Nephron (organoid): ENCODE data around the gene FAM83D.

Experiments
- H3K27ac Mint-ChIP-seq, 3 experiments: 2 replicates each; pipeline ENCODE4 v1.8.0; 2020; ENCODE audit warnings: mixed read lengths in 3 of 3, mild to moderate bottlenecking in 2 of 3, moderate library complexity in 1 of 3
- H3K27me3 Mint-ChIP-seq: 2 replicates; pipeline ENCODE4 v1.8.0; 2021; ENCODE audit warnings: low read depth, mild to moderate bottlenecking, moderate library complexity, mixed read lengths
- H3K36me3 Mint-ChIP-seq: 2 replicates; pipeline ENCODE4 v1.8.0; 2020; ENCODE audit warnings: low read depth, mixed read lengths
- H3K4me1 Mint-ChIP-seq: 2 replicates; pipeline ENCODE4 v1.8.0; 2020; ENCODE audit warnings: mixed read lengths
- H3K4me3 Mint-ChIP-seq, 3 experiments: 2 replicates each; pipeline ENCODE4 v1.8.0; 2020; ENCODE audit warnings: mild to moderate bottlenecking in 3 of 3, mixed read lengths in 3 of 3, moderate library complexity in 2 of 3
- H3K9me3 Mint-ChIP-seq: 2 replicates; pipeline ENCODE4 v1.8.0; 2020; ENCODE audit warnings: mixed read lengths
- TF ChIP-seq, protein P1 (sequence below), 3 experiments: fragments of 200-600 bp; sonication (generic); IDR thresholded peaks; one replicate each; pipeline ENCODE4 v1.5.0; 2021; ENCODE audit warnings: antibody characterized with exemption in 3 of 3; ENCODE audit not compliant: unreplicated experiment in 3 of 3

FAM83D gene

DNA sequence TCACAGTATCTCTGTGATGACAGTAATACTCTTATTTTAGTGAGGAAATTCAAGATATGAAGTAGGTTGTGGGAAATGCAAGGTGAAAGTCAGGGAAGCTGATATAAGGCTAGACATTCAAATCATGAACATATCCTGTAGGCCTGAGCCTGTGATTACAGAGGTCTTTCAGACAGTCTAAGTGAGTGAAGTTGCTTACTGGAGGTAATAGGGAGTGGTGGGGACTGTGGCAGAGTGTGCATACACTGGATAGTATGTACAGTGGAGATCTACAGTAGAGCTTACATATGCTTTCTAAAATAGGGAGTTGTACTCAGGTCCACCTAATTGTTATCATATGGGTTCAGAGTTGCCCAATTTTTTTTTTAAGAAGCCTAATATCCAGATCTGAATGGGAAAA is 39.0 kb downstream of the FAM83D start:
- TF ChIP-seq, protein P1, sequence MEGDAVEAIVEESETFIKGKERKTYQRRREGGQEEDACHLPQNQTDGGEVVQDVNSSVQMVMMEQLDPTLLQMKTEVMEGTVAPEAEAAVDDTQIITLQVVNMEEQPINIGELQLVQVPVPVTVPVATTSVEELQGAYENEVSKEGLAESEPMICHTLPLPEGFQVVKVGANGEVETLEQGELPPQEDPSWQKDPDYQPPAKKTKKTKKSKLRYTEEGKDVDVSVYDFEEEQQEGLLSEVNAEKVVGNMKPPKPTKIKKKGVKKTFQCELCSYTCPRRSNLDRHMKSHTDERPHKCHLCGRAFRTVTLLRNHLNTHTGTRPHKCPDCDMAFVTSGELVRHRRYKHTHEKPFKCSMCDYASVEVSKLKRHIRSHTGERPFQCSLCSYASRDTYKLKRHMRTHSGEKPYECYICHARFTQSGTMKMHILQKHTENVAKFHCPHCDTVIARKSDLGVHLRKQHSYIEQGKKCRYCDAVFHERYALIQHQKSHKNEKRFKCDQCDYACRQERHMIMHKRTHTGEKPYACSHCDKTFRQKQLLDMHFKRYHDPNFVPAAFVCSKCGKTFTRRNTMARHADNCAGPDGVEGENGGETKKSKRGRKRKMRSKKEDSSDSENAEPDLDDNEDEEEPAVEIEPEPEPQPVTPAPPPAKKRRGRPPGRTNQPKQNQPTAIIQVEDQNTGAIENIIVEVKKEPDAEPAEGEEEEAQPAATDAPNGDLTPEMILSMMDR (IDR thresholded peaks at IDR 0.05; ENCODE audit: unreplicated experiment in 3 of 3) = no peak
- no peaks in the 10 kb centered on the region for H3K9me3 Mint-ChIP-seq
- no peaks in the 10 kb centered on the region for H3K27me3 Mint-ChIP-seq
- H3K36me3 Mint-ChIP-seq = peaks cover 9% of the 10 kb centered on the region
- H3K4me1 Mint-ChIP-seq = peaks cover 15% of the 10 kb centered on the region
- no peak overlapping the region for H3K27ac Mint-ChIP-seq
- H3K4me3 Mint-ChIP-seq = peak overlapping the region in 2 of 3 experiments; percentile 12 to 56

DNA sequence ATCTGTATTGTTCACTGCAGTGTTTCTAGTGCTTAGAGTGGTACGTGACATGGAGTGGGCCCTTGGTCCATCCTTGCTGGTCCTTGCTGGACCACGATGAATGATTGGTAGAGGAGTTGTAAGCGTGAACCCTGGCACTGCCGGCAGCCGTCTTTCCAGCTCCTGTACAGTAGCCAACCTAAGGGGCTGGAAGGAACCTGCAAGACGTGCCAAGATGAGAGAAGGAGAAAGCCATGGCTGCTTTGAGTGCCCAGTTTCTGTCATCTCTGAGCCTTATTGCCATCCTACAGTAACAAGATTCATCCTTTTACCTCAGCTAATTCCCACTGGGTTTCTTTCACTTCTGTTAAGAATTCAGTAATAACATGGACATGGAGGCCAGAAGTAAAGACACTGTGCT is 41.9 kb downstream of the FAM83D start:
- TF ChIP-seq, protein P1 (IDR thresholded peaks at IDR 0.05; ENCODE audit: unreplicated experiment in 3 of 3) = no peak
- H3K9me3 Mint-ChIP-seq = no peaks in the 10 kb centered on the region
- no peak overlapping the region for H3K4me3 Mint-ChIP-seq
- H3K27ac Mint-ChIP-seq = no peak overlapping the region
- peaks cover 2% of the 10 kb centered on the region for H3K4me1 Mint-ChIP-seq
- no peaks in the 10 kb centered on the region for H3K27me3 Mint-ChIP-seq
- H3K36me3 Mint-ChIP-seq = peaks cover 28% of the 10 kb centered on the region

DNA sequence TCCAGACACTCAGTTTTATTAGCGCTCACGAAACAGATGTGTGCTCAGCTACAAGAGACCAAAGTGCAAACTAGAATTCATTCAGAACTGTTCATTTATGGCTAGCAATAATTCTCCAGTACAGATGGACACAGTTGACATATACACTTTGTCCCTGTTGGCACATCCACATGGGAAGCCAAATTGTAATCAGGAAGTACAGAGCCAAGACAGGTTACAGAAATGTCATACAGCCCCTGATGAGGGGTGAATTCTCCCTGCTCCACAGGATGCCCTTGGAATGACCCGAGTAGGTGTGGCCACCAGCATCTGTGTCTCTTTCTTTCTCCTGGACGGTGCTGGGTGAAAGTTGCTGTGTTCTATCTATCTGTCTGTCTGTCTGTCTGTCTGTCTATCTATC is 43.5 kb downstream of the FAM83D start:
- H3K36me3 Mint-ChIP-seq = peaks cover 34% of the 10 kb centered on the region
- H3K4me3 Mint-ChIP-seq = no peak overlapping the region
- no peaks in the 10 kb centered on the region for H3K4me1 Mint-ChIP-seq
- H3K9me3 Mint-ChIP-seq = no peaks in the 10 kb centered on the region
- no peaks in the 10 kb centered on the region for H3K27me3 Mint-ChIP-seq
- TF ChIP-seq, protein P1 (IDR thresholded peaks at IDR 0.05; ENCODE audit: unreplicated experiment in 3 of 3) = no peak
- H3K27ac Mint-ChIP-seq = no peak overlapping the region

DNA sequence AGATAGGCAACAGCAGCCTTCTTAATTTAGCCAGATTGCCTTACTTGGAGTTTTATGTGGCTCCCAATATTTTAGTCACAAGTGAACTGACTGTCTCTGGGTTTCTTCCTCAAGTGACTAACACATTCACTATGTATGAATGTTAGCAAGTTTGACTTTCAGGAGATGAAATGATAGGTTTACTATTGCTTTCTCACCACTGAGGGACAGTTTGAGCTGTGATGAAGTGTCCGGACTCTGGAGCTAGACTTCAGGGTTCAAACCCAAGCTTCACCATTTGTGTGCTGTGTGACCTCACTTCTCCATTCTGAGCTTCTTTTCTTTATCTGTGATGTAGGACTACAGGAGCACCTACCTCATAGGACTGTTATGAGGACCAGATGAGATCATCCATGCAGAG is 44.1 kb downstream of the FAM83D start:
- Mint-ChIP-seq H3K4me3 (no peak overlapping the region), H3K27ac (no peak overlapping the region), H3K9me3 (no peaks in the 10 kb centered on the region), H3K27me3 (no peaks in the 10 kb centered on the region), H3K36me3 (peaks cover 34% of the 10 kb centered on the region), H3K4me1 (no peaks in the 10 kb centered on the region)
- TF ChIP-seq, protein P1 (IDR thresholded peaks at IDR 0.05; ENCODE audit: unreplicated experiment in 3 of 3) = no peak

DNA sequence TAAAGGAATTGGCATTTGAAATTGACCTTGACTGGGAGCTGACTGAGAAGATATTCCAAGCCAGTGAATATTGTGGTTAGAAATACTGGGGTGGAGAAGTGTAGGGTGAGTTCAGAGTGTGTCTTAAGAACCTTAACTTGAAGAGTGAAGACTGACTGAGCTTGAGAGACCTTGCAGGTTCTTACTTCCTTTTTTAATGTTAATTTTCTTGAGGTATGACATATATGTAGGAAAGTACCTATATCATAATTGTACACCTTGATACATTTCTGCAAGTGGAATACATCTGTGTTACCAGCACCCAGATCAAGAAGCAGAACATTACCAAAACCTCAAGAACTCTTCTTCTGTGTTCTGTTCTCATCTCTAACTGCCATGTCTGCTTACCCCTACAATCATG is 46.9 kb downstream of the FAM83D start:
- H3K27me3 Mint-ChIP-seq = no peaks in the 10 kb centered on the region
- TF ChIP-seq, protein P1 (IDR thresholded peaks at IDR 0.05; ENCODE audit: unreplicated experiment in 3 of 3) = no peak
- no peak overlapping the region for H3K4me3 Mint-ChIP-seq
- H3K36me3 Mint-ChIP-seq = peaks cover 34% of the 10 kb centered on the region
- no peak overlapping the region for H3K27ac Mint-ChIP-seq
- H3K4me1 Mint-ChIP-seq = no peaks in the 10 kb centered on the region
- no peaks in the 10 kb centered on the region for H3K9me3 Mint-ChIP-seq

DNA sequence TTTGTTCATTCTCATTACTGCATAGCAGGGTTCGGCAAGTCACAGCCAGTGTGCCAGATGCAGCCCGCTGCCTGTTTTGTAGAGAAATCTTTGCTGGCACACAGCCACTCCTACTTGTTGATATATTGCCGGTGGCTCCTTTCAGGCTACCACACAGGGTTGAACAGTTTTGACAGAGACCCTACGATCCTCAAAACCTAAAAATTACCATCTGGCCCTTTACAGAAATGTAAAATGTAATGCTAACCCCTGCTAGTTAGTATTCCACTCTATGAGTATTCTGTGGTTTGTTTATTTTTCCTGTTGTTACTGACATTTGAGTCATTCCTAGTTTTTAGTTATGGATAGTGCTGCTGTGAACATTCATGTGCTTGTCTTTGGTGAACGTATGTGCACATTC is 47.4 kb downstream of the FAM83D start:
- no peak overlapping the region for H3K4me3 Mint-ChIP-seq
- no peaks in the 10 kb centered on the region for H3K4me1 Mint-ChIP-seq
- TF ChIP-seq, protein P1 (IDR thresholded peaks at IDR 0.05; ENCODE audit: unreplicated experiment in 3 of 3) = no peak
- H3K9me3 Mint-ChIP-seq = no peaks in the 10 kb centered on the region
- no peaks in the 10 kb centered on the region for H3K27me3 Mint-ChIP-seq
- H3K27ac Mint-ChIP-seq = peak overlapping the region in 1 of 3 experiments; percentile 12
- peaks cover 34% of the 10 kb centered on the region for H3K36me3 Mint-ChIP-seq
